Measurements from ENCODE around the gene QRFP.

Gene QRFP

DNA sequence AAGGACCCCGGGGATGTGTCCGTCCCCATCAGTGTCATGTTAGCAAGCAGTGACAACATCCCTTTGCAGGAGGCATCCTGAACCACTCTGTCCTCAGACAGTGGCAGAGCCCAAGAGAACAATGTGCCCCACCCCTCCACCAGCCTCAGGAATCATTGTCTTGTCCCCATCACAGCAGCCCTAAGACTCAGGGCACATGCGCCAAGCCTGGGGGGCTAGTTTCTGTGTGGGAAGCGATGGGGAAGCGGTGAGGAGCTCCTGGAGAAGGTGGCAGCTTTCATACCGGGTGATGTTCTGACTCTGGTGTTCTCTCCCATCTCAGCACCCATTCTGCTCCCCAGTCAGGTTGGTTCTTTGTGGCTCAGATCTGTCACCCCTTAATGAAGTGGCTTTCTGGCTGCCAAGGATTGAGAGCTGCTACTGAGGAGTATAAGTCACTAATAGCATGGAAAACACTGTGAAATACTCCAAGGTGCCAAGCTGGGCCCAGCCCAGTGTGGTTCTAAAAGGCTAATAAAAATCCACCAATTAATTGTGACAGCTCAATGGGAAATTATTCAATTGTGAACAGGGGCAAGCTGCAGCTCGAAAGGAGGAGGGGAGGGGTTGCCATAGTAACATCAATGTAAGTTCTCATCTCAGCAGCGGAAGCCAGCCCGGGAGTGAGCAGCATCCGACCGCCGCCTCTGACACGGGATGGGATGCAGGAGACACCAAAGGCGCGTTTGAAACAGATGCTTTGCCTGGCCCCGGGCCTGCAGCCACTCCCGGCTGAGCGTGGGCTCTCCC lies 4.7 kb downstream of the QRFP start:
- Histone ChIP-seq H3K36me3 (ENCODE audit: insufficient read depth, low read length) (peaks cover 48% of the 10 kb centered on the region), H3K27me3 (ENCODE audit: insufficient read depth, low read length, poor library complexity) (no peaks in the 10 kb centered on the region), H4K20me1 (ENCODE audit: insufficient read depth, low read length) (peaks cover 16% of the 10 kb centered on the region), H3K27ac (ENCODE audit: low read length) (no peak overlapping the region), H3K79me2 (ENCODE audit: insufficient read depth, low read length) (no peaks in the 10 kb centered on the region), H3K9ac (ENCODE audit: low read depth, low read length) (no peak overlapping the region), H3K4me2 (ENCODE audit: insufficient read depth, low read length) (no peak overlapping the region), H3K4me1 (ENCODE audit: insufficient read depth, low read length) (no peaks in the 10 kb centered on the region), H3K4me3 (ENCODE audit: low read depth in 1 of 2, low read length in 2 of 2) (no peak overlapping the region), H3K9me3 (ENCODE audit: insufficient read depth, low read length, severe bottlenecking) (no peaks in the 10 kb centered on the region), H2AFZ (ENCODE audit: low read depth, low read length) (no peak overlapping the region)
- no peak for ATAC-seq (ENCODE audit: insufficient read depth, low read depth)
- DNase-seq, result no peak
- TF ChIP-seq EZH2 (IDR thresholded peaks at IDR 0.05; ENCODE audit: borderline replicate concordance, low read depth, low read length, severe bottlenecking), result no peak
- TF ChIP-seq, protein P1, sequence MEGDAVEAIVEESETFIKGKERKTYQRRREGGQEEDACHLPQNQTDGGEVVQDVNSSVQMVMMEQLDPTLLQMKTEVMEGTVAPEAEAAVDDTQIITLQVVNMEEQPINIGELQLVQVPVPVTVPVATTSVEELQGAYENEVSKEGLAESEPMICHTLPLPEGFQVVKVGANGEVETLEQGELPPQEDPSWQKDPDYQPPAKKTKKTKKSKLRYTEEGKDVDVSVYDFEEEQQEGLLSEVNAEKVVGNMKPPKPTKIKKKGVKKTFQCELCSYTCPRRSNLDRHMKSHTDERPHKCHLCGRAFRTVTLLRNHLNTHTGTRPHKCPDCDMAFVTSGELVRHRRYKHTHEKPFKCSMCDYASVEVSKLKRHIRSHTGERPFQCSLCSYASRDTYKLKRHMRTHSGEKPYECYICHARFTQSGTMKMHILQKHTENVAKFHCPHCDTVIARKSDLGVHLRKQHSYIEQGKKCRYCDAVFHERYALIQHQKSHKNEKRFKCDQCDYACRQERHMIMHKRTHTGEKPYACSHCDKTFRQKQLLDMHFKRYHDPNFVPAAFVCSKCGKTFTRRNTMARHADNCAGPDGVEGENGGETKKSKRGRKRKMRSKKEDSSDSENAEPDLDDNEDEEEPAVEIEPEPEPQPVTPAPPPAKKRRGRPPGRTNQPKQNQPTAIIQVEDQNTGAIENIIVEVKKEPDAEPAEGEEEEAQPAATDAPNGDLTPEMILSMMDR (IDR thresholded peaks at IDR 0.05; ENCODE audit: borderline replicate concordance, extremely low read depth, low read length, poor library complexity, severe bottlenecking), result no peak

DNA sequence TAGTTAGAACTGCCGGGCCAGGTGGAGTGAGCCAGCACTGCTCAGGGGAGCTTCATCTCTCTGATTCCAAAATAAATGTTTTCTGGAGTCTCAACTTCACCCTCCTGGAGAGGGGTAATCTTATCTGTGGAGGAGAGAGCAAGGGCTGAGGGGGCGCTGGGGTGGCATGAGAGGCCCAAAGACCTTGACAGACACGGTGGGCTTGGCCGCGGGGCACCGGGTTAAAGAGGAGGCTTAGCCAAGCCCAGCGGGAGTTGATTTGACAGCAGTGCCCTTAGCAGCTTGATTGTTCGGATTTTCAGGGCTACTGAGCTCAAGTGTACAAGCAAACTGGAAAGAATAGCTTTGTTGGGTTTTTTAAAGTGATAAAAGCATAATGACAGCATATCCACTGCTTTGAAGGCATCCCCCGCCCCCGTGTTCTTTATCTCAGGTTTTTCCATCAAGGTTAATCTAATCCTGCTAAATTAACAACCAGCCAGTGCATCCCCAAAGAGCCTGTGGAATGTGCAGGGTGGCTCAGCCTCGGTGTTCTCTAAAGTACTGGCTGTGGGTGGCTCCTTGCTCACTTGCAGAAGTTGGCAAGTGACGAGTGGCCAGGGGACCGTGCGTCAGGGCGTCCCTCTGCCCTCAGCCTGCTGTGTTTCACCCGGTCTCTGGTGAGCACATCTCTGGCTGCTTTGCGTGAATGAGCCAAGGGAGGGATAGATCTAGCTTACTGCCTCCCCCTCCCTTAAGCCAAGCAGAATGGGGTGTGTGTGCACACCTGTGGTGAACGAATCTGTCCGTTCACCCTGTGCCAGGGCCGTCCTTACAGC lies 5.5 kb downstream of the QRFP start:
- peaks cover 56% of the 10 kb centered on the region for H3K36me3 ChIP-seq (ENCODE audit: insufficient read depth, low read length)
- no peaks in the 10 kb centered on the region for H3K27me3 ChIP-seq (ENCODE audit: insufficient read depth, low read length, poor library complexity)
- H3K9me3 ChIP-seq (ENCODE audit: insufficient read depth, low read length, severe bottlenecking), result no peaks in the 10 kb centered on the region
- TF ChIP-seq EZH2 (IDR thresholded peaks at IDR 0.05; ENCODE audit: borderline replicate concordance, low read depth, low read length, severe bottlenecking), result no peak
- TF ChIP-seq, protein P1 (IDR thresholded peaks at IDR 0.05; ENCODE audit: borderline replicate concordance, extremely low read depth, low read length, poor library complexity, severe bottlenecking), result no peak
- H3K4me2 ChIP-seq (ENCODE audit: insufficient read depth, low read length), result no peak overlapping the region
- H3K9ac ChIP-seq (ENCODE audit: low read depth, low read length), result no peak overlapping the region
- ATAC-seq (ENCODE audit: insufficient read depth, low read depth) (no peak), DNase-seq (no peak)
- no peaks in the 10 kb centered on the region for H3K79me2 ChIP-seq (ENCODE audit: insufficient read depth, low read length)
- H2AFZ ChIP-seq (ENCODE audit: low read depth, low read length), result no peak overlapping the region
- no peak overlapping the region for H3K4me3 ChIP-seq (ENCODE audit: low read depth in 1 of 2, low read length in 2 of 2)
- no peak overlapping the region for H3K27ac ChIP-seq (ENCODE audit: low read length)
- peaks cover 23% of the 10 kb centered on the region for H4K20me1 ChIP-seq (ENCODE audit: insufficient read depth, low read length)
- no peaks in the 10 kb centered on the region for H3K4me1 ChIP-seq (ENCODE audit: insufficient read depth, low read length)

DNA sequence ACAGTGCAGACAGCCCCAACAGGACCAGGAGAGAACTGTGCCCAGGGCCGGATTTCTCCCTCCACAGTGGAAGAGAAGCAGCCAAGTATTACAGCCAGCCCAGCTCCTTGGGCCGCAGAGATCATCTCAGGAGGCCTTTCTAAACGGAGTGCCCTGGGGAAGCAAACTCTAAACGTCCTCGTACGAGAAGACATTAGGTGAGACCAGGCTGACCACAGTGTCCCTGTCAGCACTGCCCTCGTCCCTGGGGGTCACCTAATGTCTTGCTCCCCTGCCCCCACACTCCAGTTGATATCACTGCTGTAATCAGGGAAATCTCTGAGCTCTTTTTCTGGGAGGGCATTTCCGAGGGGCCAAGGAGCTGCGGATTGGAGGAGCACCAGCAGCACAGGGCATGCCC lies 6.5 kb downstream of the QRFP start:
- H3K36me3 ChIP-seq (ENCODE audit: insufficient read depth, low read length), result peaks cover 66% of the 10 kb centered on the region
- H3K79me2 ChIP-seq (ENCODE audit: insufficient read depth, low read length), result no peaks in the 10 kb centered on the region
- no peaks in the 10 kb centered on the region for H3K4me1 ChIP-seq (ENCODE audit: insufficient read depth, low read length)
- no peaks in the 10 kb centered on the region for H3K27me3 ChIP-seq (ENCODE audit: insufficient read depth, low read length, poor library complexity)
- ATAC-seq (ENCODE audit: insufficient read depth, low read depth) (no peak), DNase-seq (no peak)
- no peak for TF ChIP-seq EZH2 (IDR thresholded peaks at IDR 0.05; ENCODE audit: borderline replicate concordance, low read depth, low read length, severe bottlenecking)
- TF ChIP-seq, protein P1 (IDR thresholded peaks at IDR 0.05; ENCODE audit: borderline replicate concordance, extremely low read depth, low read length, poor library complexity, severe bottlenecking), result no peak
- no peak overlapping the region for H2AFZ ChIP-seq (ENCODE audit: low read depth, low read length)
- no peak overlapping the region for H3K4me2 ChIP-seq (ENCODE audit: insufficient read depth, low read length)
- H4K20me1 ChIP-seq (ENCODE audit: insufficient read depth, low read length), result peaks cover 25% of the 10 kb centered on the region
- H3K27ac ChIP-seq (ENCODE audit: low read length), result no peak overlapping the region
- no peak overlapping the region for H3K9ac ChIP-seq (ENCODE audit: low read depth, low read length)
- H3K4me3 ChIP-seq (ENCODE audit: low read depth in 1 of 2, low read length in 2 of 2), result no peak overlapping the region
- no peaks in the 10 kb centered on the region for H3K9me3 ChIP-seq (ENCODE audit: insufficient read depth, low read length, severe bottlenecking)

Measured in DND-41 (cell line).